Left lobe of liver (tissue), 2 donors: ENCODE results near the gene UBE2R2. TPM values are rescaled to one million over a fixed set of nuclear protein-coding genes. Genes with fewer than 3 reads are reported as not detected.
"Not testable (repeated sequence)": the region's sequence is repeated elsewhere in the genome, so short reads cannot be mapped to it uniquely, and the experiment has no call there.

Experiments
- ATAC-seq: fragments of 200-7000 bp; cut with Tn5 transposase; one replicate; pipeline ENCODE4 v1.9.1; 2020; ENCODE audit warnings: mild to moderate bottlenecking, moderate library complexity
- DNase-seq: peaks from one replicate; pipeline ENCODE4 v3.0.0-alpha.2; 2020; ENCODE audit warnings: low spot score
- total RNA-seq: library from RNA; stranded (reverse); gene quantifications from one replicate; pipeline ENCODE4 v1.2.1, GENCODE V29; 2021
- donor health status: DM: no; HTN: no; CAD: no; lungs with moderate emphysema.
- donor health status: DM: no; HTN: yes; CAD: no.

UBE2R2 gene
- total RNA-seq, 1 donor from 2014 or later = 22.9 TPM

- no peak for ATAC-seq
- DNase-seq = no peak
Measured at GRCh38 chr9:33798545-33798944, 18.4 kb upstream of the UBE2R2 start.

DNA sequence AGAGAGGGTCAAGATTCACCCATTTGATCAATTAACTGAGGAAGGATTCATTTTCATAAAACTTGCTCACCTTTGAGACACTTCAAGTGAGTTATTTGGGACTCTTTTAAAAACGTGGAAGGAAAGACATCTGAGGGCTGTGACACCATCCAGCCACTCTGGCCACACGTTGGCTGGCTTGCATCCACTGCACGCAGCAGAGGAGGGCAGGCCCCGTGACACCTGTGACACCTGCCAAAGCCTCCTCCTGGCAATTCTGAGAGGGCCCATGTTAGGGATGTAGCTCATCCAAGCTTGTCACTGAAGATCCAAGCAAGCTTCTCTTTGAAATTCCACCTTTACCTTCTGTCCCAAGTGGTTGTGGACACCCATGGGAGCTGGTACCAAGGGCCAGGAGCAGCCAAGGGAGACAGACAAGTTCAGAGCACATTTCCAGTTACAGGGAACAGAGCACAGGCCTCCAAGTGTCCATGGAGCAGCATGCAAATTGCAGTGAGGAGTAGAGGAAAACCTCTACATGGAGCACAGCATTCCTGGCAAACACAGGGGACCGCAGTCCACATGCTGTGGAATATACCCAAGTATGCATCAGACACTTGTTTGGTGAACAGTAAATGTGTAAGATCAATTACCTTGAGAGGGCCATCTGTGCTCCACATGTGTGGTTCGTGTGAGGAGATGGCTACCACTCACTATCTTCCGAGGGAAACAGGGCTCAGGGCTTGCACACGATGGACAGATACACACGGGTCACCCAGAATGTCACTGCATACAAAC is 16.8 kb upstream of the UBE2R2 start:
- ATAC-seq (no peak), DNase-seq (no peak)

DNA sequence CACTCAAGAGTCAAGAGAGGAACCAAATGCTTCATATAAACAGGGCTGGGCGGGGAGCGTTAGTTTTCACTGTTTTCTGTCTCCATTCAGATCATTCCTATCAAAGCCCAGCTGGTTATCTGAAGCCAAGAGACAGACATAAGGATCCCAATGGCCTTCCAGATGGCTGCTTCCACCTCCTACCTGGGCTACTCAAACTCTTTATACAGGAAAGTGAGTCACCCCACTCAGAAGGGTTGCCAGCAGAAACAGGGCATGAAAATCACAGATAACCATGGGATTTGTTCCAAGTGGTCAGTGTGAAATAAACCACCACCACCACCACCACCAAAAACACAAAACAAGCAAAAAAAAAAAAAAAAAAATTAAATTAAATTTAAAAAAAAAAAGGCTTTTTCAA is 16.1 kb upstream of the UBE2R2 start:
- no peak for DNase-seq
- ATAC-seq = no peak

DNA sequence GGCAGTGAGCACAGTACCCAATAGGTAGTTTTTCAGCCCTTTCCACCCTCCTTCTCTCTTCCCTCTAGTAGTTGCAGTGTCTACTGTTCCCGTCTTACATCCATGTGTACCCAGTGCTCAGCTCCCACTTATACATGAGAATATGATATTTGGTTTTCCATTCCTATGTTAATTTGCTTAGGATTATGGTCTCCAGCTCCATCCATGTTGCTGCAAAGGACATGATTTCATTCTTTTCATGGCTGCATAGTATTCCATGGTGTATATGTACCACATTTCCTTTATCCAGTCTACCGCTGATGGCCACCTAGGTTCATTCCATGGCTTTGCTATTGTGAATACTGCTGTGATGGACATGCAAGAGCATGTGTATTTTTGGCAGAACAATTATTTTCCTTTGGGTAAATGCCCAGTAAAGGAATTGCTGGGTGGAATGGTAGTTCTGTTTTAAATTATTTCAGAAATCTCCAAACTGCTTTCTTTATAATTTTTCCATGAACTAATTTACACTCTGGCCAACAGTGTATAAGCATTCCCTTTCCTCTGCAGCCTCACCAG is 14.9 kb upstream of the UBE2R2 start:
- not testable (repeated sequence) for DNase-seq, ATAC-seq

- not testable (repeated sequence) for DNase-seq, ATAC-seq
Measured at GRCh38 chr9:33804196-33804595, 12.8 kb upstream of the UBE2R2 start.

- ATAC-seq (peak; percentile 98), DNase-seq (peak; percentile 77)
Measured at GRCh38 chr9:33807156-33807555, 9.8 kb upstream of the UBE2R2 start.

- ATAC-seq, DNase-seq: not testable (repeated sequence)
Measured at GRCh38 chr9:33808979-33809322, 8.0 kb upstream of the UBE2R2 start.

- no peak for DNase-seq
- ATAC-seq = no peak
Measured at GRCh38 chr9:33809506-33809905, 7.5 kb upstream of the UBE2R2 start.

DNA sequence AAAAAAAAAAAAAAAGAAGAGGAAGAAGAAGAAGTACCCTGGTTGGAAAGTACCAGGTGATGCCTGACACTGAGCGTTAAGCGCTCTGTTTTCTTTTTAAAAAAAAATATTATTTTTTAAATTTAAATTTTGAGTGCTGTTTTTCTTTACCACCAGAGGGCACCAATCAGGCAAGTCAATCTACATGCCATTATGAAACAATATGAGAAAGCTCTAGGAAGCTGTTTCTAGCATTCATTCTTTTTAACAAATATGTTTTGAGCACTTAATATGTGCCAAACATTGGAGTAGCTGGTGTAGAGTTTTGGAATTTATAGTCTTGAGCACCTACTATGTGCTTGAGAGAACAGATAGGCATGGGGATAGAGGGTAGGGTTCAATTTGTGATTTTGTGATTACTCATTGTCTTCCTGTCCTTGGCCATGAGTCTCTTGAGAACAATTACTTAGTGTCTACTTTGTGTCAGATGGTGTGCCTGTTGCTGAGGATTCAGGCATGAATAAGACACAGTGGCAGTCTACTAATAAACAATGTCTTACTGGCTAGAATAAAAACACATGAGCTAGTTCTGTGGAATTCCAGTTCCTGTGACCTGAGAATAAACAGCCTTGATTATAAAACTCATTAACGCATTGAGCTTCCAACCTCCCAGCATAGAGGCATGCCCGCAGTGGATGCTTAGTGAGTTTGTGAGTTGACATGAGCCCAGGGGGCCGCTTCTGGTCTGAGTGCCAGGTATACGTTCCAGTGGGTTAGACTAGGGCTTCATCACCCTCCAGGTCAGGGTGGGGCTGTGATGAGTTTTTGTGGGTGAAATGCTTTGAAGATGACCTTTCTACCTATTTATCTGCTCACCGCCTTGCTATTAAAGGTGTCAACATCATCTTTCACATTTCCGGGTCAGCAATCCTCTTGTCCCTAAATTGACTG is 3.0 kb upstream of the UBE2R2 start:
- DNase-seq = no peak

DNA sequence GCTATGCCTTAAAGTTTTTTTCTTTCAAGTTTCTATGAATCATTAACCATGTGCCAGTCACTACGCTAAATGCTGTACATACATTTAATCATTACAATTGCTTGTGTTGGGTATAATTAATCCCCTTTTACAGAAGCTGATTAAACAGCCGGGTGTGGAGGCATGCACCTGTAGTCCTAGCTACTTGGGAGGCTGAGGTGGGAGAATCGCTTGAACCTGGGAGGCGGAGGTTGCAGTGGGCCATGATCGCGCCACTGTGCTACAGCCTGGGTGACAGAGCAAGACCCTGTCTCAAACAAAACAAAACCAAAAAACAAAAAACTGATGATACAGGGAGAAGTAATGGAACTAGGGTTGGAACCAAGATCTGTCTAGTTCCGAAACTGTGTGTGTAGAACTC is 1.2 kb upstream of the UBE2R2 start:
- ATAC-seq (no peak), DNase-seq (no peak)

More for the DNA sequence above, 3.0 kb upstream of the UBE2R2 start:
- no peak for ATAC-seq

- DNase-seq (peak; percentile 72), ATAC-seq (peak; percentile 39)
Measured at GRCh38 chr9:33817327-33818166, 587 bp downstream of the UBE2R2 start.

DNA sequence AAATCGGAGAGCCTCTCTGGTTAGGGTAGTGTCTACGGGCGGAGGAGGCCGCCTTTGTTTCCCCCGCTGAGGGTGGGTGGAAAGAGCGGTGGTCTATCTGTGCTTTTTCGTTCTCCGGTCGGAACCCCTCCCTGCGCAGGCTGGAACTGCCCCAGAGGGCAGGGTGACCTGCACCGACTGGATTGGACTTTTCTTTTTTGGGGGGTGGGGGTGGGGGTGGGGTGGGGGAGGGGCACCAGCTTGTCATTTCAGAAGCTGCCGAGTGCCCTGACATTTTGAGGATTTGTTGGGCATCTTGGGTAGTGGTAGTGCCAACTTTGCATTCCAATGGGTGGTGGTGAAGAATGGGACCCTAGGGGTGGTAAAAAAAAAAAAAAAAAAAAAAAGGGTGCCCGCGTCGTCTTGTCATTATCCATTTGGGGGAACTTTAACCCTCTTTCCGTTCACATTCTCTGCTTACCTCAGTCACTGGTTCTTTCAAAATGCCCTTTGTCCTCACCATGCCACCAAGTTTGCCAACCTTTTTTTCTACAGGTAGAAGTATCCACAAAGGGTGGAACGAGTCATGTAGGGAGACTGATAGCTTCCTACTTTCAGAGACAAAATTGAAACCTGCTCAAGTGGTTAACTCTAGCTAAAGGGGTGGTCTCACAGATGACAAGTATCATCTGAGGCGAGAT is 1.3 kb downstream of the UBE2R2 start:
- DNase-seq (peak; percentile 65), ATAC-seq (peak; percentile 40)

DNA sequence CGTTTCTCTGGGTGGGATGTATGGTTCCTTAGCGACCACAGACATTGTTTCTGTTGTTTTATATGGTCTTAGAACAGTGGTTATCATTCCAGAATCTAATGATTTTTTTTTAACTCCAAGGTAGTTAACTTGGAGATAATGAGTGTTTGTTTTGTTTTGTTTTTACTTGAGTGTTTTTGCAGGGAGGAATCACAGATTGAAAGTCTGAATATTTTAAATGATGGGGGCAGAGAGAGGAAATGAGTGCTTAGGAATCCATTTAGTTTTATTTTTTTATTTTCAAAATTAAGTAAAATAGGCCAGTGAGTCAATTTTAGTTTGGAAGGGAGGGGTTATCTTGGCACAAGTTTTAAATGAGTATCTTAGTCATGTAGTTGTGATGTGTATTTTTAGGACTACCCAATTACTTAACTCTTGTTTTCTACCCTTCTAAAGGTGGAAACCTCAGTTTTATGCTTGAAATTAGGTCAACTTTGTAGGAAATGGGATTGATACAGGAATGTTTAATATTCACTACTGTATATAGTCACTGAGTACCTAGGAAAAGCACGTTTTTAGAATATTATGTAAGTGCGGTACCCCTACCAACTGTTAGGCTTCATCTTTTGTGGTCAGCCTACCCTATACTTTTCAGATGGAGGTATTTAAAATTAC is 2.0 kb downstream of the UBE2R2 start:
- DNase-seq (no peak), ATAC-seq (no peak)

- ATAC-seq = no peak
- DNase-seq = no peak
Measured at GRCh38 chr9:33820231-33820745, 3.3 kb downstream of the UBE2R2 start.

- ATAC-seq (no peak), DNase-seq (no peak)
Measured at GRCh38 chr9:33823801-33824200, 6.8 kb downstream of the UBE2R2 start.

- DNase-seq, ATAC-seq: not testable (repeated sequence)
Measured at GRCh38 chr9:33827285-33827684, 10.3 kb downstream of the UBE2R2 start.

DNA sequence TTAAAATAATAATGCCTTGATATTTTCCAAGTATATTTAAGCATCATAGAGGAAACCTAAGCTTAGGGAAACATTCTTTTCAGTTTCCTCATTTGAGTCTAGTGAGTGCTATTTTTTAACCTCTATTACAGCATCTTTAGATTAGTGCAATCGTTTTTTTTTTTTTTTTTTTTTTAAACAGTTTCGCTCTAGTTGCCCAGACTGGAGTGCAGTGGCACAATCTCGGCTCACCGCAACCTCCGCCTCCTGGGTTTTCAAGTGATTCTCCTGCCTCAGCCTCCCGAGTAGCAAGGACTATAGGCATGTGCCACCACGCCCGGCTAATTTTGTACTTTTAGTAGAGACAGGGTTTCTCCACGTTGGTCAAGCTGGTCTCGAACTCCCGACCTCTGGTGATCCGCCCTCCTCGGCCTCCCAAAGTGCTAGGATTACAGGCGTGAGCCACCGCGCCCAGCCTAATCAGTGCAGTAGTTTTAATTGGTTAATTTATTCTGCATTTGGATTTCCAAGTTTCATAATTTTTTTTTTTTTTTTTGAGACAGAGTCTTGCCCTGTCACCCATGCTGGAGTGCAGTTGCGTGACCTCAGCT is 12.8 kb downstream of the UBE2R2 start:
- DNase-seq, ATAC-seq: not testable (repeated sequence)

DNA sequence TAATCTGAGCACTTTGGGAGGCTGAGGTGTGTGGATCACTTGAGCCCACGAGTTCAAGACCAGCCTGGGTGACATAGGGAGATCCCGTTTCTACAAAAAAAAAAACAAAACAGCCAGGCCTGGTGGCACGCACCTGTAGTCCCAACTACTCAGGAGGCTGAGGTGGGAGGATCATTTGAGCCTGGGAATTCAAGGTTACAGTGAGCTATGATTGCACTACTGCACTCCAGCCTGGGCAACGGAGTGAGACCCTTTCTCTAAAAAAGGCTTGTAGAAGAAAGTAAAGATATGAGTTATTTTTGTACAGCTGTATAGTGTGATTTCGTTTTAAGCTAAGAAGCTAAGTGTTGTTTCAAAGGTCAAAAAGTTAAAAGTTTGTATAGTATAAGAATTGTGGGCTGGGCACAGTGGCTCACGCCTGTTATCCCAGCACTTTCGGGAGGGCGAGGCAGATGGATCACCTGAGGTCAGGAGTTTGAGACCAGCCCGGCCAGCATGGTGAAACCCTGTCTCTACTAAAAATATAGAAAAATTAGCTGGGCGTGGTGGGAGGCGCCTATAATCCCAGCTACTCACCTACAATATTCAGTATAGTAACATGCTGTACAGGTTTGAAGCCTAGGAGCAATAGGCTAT is 18.8 kb downstream of the UBE2R2 start:
- ATAC-seq (no peak), DNase-seq (peak; percentile 37)
